ENCODE results near the gene NIT1.
"Not testable (repeated sequence)": the region's sequence is repeated elsewhere in the genome, so short reads cannot be mapped to it uniquely, and the experiment has no call there.

Gene NIT1

DNA sequence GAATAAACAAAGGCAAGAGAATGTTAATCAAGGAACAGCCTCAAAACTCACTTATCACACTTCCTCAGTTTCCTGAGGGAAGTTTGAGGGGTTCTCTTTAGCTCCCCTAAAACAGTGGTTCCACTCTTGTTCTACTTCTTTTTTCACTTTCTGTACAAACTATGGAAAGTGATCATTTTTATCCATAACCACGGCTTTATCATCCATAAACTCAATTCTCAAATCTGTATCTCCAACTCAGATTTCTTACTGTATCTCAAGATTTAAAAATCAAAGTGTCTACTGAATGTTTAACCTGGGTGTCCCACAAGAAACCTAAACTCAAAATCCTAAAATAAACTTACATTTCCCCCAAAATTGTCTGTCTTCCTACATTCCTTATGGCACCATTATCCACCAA lies 4.0 kb upstream of the NIT1 start:
- H3K4me3 ChIP-seq (replicated peaks in 1 of 2; ENCODE audit: low read depth in 2 of 2, low read length in 2 of 2): no peak overlapping the region
- DNase-seq (ENCODE audit: low read depth in 2 of 2): no peak
- TF ChIP-seq, protein P1, sequence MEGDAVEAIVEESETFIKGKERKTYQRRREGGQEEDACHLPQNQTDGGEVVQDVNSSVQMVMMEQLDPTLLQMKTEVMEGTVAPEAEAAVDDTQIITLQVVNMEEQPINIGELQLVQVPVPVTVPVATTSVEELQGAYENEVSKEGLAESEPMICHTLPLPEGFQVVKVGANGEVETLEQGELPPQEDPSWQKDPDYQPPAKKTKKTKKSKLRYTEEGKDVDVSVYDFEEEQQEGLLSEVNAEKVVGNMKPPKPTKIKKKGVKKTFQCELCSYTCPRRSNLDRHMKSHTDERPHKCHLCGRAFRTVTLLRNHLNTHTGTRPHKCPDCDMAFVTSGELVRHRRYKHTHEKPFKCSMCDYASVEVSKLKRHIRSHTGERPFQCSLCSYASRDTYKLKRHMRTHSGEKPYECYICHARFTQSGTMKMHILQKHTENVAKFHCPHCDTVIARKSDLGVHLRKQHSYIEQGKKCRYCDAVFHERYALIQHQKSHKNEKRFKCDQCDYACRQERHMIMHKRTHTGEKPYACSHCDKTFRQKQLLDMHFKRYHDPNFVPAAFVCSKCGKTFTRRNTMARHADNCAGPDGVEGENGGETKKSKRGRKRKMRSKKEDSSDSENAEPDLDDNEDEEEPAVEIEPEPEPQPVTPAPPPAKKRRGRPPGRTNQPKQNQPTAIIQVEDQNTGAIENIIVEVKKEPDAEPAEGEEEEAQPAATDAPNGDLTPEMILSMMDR (IDR thresholded peaks at IDR 0.05; ENCODE audit: low read depth, low read length): no peak

DNA sequence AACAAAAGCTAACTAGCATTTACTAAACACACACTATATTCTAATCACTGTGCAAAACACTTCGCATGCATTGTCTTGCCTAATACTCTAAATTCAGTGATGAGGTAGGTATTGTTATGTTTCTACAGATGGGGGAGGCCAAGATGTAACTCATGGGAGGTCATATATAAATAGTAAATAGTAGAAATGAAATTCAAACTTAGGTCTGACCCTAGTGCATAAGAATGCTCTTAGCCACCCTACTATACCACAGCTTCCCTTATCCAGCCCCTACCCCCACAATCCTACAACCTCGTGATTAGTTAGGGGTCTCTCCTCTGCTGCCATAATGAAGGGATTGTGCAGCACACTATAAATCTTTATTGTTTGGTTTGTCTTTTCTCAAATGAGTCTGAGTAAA lies 3.3 kb upstream of the NIT1 start:
- no peak for DNase-seq (ENCODE audit: low read depth in 2 of 2)
- H3K4me3 ChIP-seq (replicated peaks in 1 of 2; ENCODE audit: low read depth in 2 of 2, low read length in 2 of 2): no peak overlapping the region
- TF ChIP-seq, protein P1 (IDR thresholded peaks at IDR 0.05; ENCODE audit: low read depth, low read length): no peak

DNA sequence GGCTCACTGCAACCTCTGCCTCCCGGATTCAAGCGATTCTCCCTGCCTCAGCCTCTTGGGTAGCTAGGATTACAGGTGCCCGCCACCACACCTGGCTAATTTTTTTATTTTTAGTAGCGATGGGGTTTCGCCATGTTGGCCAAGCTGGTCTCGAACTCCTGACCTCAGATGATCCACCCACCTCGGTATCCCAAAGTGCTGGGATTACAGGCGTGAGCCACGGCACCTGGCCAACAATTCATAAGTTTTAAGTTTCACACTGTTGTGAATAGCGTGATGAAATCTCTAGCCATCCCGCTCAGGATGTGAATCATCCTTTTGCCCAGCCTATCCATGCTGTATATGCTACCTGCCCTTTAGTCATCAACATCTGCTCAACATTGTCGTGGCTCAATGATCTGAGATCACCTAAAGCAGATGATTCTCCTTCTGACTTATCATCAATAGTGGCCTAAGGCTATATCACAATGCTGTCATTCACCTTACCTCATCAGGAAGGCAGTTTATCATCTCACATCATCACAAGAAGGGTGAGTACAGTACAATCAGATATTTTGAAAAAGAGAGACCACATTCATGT lies 2.7 kb upstream of the NIT1 start:
- no peak overlapping the region for H3K4me3 ChIP-seq (replicated peaks in 1 of 2; ENCODE audit: low read depth in 2 of 2, low read length in 2 of 2)
- TF ChIP-seq, protein P1 (IDR thresholded peaks at IDR 0.05; ENCODE audit: low read depth, low read length): no peak
- DNase-seq (ENCODE audit: low read depth in 2 of 2): peak; percentile 84 to 98

DNA sequence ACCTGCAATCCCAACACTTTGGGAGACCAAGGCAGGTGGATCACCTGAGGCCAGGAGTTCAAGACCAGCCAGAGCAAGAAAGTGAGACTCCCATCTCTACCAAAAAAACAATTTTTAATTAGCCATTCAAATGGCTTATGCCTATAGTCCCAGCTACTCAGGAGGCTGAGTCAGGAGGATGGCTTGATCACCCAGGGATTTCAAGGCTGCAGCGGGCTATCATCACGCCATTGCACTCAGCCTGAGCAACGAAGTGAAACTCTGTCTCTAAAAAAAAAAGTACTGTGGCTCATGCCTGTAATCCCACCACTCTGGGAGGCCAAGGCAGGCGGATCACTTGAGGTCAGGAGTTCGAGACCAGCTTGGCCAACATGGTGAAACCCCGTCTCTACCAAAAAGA lies 1.9 kb upstream of the NIT1 start:
- not testable (repeated sequence) for DNase-seq (ENCODE audit: low read depth in 2 of 2); H3K4me3 ChIP-seq (replicated peaks in 1 of 2; ENCODE audit: low read depth in 2 of 2, low read length in 2 of 2)

DNA sequence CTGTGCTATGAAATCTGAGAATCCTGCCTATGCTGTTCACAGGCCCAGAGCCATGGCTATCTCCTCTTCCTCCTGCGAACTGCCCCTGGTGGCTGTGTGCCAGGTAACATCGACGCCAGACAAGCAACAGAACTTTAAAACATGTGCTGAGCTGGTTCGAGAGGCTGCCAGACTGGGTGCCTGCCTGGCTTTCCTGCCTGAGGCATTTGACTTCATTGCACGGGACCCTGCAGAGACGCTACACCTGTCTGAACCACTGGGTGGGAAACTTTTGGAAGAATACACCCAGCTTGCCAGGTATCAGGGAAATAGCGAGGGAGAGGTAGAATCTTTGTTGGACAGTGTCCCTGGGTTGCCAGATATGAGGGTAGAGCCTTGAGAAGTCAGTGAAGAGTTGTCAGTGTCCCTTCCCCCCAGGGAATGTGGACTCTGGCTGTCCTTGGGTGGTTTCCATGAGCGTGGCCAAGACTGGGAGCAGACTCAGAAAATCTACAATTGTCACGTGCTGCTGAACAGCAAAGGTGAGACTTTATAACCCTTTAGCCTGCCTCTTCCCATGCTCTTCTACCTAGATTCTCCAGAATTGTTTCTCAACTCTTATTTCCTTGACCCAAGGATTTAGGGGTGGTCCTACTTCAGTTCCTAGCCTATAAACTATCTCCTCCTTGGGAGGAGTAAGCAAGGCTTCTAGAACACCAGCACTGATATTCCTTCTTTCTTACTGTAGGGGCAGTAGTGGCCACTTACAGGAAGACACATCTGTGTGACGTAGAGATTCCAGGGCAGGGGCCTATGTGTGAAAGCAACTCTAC lies 1.4 kb downstream of the NIT1 start:
- peak overlapping the region; percentile 83 to 100 for H3K4me3 ChIP-seq (replicated peaks in 1 of 2; ENCODE audit: low read depth in 2 of 2, low read length in 2 of 2)
- TF ChIP-seq, protein P1 (IDR thresholded peaks at IDR 0.05; ENCODE audit: low read depth, low read length): peak; percentile 53
- DNase-seq (ENCODE audit: low read depth in 2 of 2): peak; percentile 83 to 84

DNA sequence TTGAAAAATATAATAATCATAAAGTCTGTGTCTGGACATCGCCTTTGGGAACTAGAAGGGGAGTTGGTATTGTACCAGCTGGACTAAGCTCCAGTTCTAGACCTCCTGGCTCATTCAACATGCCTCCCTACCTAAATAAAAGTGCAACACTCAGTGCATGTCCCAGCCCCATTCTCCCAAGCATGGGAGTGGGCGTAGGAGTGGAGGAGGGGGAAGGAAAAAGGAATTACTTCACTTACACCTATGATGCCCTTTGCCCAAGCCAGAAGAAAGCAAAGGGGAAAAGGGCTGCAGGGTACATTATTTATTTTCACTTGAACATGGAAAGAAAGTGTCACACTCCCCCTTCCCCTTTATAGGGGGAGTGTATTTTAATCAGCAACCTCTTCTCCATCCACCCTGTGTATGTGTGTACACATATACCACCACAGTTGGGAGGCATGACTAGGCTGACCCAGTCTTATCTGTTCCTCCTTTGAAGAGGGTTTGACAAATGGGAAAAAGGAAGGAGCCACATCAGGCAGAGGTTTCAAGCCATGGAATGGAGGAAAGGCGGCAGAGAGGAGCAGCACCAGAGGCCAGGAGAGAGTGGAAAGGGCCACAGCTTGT lies 3.2 kb downstream of the NIT1 start:
- DNase-seq (ENCODE audit: low read depth in 2 of 2): no peak
- TF ChIP-seq, protein P1 (IDR thresholded peaks at IDR 0.05; ENCODE audit: low read depth, low read length): no peak
- H3K4me3 ChIP-seq (replicated peaks in 1 of 2; ENCODE audit: low read depth in 2 of 2, low read length in 2 of 2): no peak overlapping the region

DNA sequence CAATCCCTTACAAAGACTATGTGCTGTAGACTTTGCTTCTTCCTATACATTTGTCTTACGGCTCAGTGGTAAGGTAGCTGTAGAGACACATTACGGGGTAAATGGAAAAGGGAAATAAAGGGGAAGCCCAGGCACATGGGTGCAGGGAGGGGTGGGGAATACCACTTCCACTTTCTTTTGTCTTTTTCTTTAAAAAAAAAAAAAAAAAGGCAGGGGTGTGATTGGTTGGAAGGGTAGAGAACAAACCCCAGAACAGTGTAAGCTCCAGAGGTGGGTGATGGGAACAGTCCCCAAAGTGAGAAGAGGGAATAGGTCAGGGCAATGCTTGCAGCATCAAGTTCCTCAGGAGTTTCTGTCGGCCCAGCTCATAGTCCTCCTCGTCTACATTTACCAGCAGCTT lies 3.9 kb downstream of the NIT1 start:
- DNase-seq (ENCODE audit: low read depth in 2 of 2): no peak
- TF ChIP-seq, protein P1 (IDR thresholded peaks at IDR 0.05; ENCODE audit: low read depth, low read length): no peak
- no peak overlapping the region for H3K4me3 ChIP-seq (replicated peaks in 1 of 2; ENCODE audit: low read depth in 2 of 2, low read length in 2 of 2)
